Stimulated activated naive CD8-positive, alpha-beta T cell treated with anti-CD3 and anti-CD28 coated beads, Interleukin-15, Interleukin-2, amounts not matched to agents 100 U/mL and 50 U/mL, for 24 hours (primary cell): ENCODE data around the gene KANK2.

Experiments used
- ATAC-seq: fragments of 150-1000 bp; cut with Tn5 transposase; one replicate; pipeline ENCODE4 v1.10.0; 2021
- DNase-seq: peaks from one replicate; pipeline ENCODE4 v3.0.0; 2021

KANK2 gene

DNA sequence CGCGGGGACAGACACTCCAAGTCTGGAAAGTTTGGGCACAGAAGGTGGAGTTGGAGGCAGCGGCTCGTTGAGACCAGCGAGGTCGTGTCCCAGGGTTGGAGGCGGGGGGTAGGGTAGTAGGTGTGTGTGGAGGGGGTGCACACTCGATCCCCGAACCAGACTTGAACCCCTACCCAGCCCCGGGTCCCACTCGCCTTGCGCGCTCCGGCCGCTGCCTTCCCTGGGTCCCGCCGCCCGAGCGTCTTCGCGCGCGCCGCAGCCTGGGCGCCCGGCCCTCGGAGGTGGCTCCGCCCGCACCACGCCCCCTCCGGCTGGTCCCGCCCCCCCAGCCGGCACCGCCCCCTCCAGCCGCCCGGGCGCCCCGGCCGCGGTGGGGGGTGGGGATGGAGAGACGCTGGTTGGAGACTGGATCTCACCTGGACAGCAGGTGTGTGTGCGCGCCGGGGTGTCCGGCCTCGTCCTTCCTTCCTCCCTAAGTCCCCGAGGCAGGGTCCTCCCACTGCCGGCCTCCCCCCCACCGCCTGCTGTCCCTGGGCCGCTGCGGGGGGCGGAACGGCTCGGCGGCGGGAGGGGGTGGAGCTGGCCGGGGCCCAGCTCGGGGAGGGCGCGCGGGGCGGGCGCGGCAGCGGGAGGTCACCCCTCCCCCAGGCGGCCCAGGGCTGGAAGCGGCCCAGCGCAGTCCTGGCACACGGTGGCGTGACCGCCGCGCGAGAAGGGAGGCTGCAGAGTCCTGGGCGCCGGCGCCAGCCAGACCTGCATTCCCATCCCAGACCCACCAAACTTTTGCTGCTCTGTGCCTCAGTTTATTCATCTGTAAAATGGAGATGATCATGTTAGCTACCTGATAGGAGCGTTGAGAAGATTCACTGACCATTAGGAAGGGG is at the start of gene KANK2:
KANK2 (minus strand) TSS at position 255 of the 884 bp plus-strand sequence. CDS start 3,034 bp downstream, outside the sequence.
- ATAC-seq (peak; percentile 86), DNase-seq (peak; percentile 84)

DNA sequence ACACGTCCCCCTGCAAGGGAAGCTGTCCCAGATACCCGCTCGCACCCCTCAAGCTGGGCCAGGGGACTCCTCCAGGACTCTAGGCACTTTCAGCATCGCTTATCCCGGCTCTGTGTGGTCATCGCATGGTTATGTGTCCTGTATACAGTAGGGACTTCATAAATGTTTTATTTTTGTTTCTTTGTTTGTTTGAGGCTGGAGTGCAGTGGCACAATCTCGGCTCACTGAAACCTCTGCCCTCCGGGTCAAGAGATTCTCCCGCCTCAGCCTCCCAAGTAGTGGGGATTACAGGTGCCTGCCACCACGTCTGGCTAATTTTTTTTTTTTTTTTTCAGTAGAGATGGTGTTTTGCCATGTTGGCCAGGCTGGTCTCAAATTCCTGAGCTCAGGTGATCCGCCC is 49.6 kb upstream of the KANK2 start:
- ATAC-seq = no peak
- no peak for DNase-seq

DNA sequence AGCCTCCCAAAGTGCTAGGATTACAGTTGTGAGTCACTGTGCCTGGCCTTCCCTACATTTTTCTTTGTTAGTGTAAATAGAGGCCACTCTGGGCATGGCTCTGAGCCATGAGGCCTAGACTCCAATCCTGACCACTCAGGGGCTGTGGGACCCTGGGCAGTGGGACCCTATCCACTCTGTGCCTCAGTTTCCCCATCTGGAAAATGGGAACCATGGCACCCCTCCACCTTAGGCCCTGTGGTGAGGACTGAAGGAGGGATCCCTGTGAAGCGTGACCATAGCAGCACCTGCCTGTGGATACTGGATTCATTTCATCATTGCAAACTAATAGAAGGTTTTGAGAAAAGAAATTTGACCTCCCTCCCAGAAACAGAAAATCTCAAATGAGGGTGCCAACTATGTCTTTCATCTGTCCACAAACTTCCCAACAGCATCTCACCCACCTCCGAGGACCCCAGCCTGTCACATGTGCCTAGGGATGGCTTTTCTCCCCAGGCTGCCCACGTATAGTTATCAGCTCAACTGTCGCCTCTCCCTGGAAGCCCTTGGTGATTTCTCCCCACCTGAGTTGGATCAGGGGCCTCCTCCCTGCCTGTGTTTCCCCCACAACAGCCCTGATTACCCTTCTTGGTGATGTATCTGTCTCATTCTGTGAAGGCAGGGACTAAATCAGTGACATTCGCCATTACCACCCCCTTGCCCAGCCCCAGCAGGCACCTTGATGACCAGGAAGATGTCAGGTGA is 47.7 kb upstream of the KANK2 start:
- ATAC-seq (no peak), DNase-seq (no peak)

DNA sequence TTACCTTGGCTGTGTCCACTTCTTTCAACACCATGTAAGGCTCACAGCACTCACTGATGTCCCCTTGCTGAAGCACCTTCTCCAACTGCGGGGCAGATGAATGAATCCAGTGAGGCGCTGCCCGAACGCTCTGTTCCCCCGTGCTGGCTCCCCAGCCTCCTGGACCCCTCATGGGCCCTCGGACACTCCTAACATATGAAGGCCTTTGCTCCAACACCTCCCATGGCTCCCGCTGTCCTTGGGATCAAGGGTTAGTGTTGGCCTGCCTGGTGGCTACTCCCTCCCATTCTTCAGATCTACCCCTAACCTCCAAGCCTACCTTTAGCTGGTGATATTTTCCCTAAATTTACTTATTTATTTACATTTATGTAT is 46.4 kb upstream of the KANK2 start:
- ATAC-seq = no peak
- no peak for DNase-seq

DNA sequence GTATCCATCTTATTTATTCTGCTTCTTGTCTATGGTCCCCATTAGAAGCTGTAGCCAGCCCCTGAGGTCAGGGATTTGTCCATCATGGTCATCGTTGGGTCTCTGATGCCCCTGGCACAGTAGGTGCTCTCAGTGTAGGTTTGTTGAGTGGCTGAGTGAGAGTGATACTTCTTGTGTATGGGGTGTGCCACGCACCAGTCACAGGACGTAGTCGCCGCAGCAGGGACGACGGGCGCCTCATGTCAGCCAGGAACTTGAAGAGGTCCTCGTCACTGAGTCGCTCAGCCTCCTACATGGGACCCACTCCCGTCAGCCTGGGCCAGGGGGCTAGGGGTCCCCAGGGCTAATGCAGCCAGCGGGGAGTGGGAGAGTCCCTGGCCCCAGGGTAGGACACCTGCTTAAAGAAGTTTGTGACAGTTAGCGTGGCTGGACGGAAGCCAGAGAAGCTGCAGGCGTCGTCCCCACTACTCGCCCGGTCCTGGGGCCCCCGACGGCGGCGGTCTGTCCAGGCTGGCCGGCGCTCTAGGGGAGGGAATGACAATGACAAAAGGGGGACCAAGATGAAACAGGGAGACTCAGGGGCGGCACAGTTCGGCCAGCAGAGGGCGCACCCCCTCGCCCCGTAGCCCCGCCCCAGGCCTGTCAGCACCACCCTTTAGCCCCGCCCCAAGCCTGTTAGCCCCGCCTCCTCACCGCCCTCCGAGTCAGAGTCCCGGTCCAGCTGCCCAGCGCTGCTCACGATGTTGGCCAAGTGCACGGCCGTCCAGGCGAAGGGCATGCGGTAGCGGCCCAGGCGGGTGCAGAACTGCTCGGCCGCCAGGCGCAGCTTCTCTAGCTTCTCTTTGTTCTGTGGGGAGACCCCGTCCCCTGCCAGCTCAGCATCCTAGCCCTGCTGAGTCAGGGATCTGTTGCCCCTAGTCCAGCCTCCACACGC is 45.8 kb upstream of the KANK2 start:
- ATAC-seq (peak; percentile 96), DNase-seq (peak; percentile 96)

DNA sequence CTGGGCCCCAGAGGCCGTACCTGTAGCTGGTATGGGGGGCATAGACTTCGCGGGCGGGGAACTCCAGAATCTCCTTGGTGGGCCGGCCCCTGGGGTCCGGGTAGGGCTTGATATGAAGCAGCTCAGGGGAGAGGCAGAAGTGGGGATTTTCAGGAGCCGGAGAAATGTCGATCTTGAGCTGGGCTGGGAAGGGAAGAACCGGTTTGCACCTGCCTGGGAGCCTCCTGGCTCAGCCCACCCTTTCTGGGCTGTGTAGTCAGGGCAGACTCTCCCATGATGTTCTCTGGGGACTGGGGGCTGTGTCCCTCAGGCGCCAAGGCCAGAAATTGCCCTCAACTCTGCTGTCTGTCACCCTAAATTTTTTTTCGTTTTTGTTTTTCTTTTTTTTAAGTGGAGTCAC is 44.7 kb upstream of the KANK2 start:
- DNase-seq = no peak
- no peak for ATAC-seq

DNA sequence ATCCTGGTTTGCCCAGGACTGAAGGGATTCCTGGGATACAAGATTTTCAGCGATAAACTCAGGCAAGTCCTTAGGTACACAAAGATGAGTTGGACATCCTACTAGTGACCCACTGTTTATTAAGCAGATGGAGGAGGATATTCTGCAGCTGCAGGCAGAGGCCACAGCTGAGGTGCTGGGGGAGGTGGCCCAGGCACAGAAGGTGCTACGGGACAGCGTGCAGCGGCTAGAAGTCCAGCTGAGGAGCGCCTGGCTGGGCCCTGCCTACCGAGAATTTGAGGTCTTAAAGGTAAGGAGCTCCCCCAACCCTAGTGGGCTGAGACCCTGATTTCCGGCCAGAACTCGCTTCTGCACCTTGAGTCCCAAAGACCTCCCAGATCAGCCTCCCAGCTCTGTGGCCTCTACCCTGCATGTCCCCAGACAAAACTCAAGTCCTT is 42.7 kb upstream of the KANK2 start:
- DNase-seq = no peak
- no peak for ATAC-seq

DNA sequence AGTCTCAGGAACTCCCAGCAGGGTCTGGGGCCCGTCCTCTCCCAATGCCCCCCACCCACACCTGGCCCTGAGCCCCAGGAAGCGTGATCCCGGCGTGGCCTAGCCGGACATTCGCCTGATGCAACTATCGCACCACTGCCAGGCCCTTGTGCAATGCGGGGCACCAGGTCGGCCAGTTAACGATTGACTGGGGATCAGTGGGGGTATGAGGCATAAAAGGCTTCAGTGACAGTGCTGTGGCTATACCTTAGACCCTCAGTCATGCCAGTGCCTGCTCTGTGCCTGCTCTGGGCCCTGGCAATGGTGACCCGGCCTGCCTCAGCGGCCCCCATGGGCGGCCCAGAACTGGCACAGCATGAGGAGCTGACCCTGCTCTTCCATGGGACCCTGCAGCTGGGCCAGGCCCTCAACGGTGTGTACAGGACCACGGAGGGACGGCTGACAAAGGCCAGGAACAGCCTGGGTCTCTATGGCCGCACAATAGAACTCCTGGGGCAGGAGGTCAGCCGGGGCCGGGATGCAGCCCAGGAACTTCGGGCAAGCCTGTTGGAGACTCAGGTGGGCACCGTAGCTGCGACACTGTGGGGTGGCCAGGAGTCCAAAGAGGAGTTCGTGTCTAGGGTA is 42.1 kb upstream of the KANK2 start, which contains the start of gene ANGPTL8:
ANGPTL8 (plus strand) TSS at position 243 of the 624 bp plus-strand sequence; CDS start at position 262, 19 bp downstream.
- ATAC-seq = no peak
- no peak for DNase-seq

DNA sequence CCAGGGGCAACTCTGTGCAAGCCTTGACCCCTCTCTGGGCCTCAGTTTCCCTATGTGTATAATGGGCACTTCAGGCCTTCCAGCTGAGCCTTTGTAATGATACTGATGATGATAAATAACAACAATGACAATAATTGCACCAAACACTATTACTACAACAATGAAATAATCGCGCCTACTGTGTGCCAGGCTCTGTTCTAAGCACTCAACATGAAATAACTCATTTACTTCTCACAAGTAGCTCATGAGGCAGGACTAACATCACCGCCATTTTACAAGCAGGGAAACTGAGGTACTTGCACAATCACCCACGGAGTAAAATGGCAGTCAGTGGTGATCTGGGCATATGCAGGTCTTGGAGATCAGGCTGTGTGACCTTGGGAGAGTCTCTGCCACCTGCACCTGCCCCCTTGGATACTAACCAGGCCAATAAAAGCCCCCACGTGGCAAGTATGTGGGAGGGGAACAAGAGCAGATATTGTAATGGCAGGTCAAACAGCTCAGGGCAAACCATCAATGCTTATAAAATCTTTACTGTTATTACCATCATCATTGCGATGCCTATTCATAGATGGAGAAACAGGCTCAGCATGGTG is 41.5 kb upstream of the KANK2 start:
- ATAC-seq = no peak
- DNase-seq = no peak

DNA sequence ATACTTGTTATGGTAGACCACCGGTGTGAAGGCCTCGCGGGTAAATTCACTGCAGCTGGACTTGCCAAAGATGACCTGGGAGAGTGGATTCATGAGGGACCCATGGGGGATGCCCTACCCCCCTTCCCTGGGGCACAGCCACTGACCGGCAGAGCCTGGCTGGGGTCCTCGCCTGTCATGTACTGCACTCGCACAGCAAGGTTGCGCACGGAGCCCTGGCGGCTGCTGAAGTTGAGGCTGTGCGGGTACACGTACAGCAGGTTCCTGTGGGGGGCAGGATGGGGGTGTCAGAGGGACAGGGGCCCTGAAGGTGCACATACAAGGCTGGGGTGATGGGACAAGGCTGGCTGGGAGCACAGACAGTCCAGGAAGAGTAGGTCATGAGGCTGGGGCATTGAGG is 40.7 kb upstream of the KANK2 start:
- ATAC-seq = no peak
- no peak for DNase-seq

DNA sequence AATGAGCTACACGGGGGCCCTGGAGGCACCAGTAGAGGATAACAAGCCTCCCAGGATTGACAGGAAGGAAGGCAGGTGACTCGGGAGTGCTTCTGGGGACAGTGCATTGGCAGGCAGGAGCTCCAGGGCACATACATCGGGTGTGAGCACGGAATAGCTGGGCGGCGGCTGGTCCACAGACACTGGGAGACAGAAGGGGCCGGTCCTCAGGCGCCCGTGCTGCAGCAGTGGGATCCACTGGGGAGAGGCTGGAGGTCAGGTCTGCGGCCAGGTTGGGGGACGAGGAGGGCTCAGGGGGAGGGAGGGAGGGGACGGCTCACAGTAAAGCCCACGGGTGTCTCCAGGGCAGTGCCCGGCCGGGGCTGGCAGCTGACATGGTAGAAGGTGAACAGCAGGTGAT is 40.0 kb upstream of the KANK2 start:
- ATAC-seq = no peak
- no peak for DNase-seq

DNA sequence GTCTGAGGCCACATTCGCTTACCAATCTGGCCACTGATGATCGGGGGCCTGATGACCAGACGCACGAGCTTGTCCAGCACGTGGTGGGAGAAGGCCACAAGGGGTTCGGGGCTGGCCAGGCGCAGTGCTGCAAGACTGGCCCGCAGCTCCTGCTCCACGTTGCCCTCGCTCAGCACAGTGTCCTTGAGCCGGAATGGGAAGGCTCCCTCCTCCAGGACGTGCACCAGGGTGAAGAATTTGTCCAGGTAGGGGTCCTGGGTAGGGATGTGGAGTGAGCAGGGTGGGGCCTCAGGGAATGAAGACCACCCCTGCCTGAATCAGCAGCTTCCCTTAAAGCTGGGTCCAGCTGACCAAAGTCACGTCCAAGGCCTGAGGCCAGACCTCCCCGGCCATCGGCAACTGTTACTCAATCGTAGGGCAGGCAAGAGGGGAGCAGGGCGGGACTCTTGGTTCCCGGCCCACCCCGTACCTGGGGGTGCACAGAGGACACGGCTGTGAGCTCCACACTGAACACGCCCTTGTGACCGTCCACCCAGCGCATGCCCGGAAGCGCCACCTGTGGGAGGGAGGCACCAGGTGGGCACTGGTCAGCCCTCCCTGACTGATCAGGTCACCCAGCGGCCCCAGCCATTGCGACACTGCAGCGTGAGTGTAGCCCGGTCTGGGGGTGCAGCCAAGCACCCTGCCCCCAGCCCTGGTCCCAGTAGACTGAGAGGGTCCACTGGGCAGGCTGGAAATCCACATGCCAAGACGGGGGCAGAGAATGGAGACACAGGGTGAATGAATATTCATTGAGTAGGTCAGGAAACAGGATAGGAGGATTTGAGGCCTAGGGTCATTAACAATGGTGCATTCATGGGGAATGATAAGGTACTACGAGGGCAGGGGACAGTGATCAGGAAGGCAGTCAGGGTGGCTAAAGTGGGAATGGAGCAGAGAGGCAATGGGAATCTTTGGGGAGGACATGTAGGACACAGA is 39.3 kb upstream of the KANK2 start:
- no peak for DNase-seq
- ATAC-seq = no peak

DNA sequence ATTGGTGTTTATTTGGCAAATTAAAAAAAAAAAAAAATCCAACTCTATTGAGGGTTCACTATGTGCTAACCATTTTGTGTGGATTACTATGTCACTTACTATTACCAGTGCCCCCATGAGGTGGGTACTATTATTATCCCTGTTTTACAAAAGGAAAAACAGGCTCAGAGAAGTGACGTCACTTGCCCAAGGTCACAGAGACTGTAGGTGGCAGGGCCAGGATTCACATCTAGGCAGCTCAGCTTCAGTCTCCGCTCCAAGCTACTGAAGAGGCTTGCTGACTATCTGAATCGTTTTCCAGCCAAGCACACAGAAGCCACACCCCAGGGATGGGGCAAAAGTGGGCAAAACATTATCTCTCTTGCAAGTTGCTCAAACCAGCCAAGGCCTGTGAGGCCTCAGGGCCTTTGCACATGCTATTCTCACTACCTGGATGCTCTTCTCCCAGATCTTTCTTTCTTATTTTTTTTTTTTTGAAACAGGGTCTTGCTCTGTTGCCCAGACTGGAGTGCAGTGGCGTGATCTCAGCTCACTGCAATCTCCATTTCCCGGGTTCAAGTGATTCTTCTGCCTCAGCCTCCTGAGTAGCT is 37.2 kb upstream of the KANK2 start:
- ATAC-seq = no peak

DNA sequence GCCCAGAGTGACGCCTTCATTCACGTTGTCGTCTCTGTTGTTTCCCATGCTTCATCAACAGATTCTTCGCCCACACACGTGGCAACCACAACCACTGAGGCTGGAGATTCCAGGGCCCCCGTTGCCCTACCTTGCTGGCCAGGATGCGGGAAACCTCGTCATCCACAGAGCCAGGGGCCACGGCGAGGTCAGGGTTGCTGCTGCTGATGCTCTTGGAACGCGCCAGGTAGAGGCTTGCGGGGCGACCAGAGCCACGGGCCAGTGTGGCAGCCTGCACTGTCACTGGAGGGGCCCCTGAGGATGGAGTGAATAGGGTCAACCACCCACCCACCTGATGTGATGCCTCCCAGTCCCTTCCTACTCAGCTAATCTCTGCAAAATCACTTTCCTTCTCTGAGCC is 35.7 kb upstream of the KANK2 start:
- ATAC-seq (no peak), DNase-seq (no peak)

More for the DNA sequence above, 37.2 kb upstream of the KANK2 start:
- no peak for DNase-seq

DNA sequence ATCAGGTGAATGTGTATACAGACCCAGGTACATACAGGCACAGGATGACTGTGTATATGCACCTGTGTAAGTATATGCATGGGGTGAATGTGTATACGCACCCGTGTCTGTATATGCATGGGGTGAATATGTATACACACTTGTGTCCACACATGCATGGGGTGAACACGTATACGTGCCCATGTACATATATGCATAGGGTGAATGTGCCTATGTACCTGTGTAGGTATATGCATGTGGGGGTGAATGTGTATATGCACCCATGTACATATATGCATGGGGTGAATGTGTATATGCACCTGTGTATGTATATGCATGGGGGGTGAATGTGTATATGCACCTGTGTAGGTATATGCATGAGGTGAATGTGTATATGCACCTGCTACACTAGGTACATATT is 35.2 kb upstream of the KANK2 start:
- ATAC-seq = no peak
- no peak for DNase-seq

DNA sequence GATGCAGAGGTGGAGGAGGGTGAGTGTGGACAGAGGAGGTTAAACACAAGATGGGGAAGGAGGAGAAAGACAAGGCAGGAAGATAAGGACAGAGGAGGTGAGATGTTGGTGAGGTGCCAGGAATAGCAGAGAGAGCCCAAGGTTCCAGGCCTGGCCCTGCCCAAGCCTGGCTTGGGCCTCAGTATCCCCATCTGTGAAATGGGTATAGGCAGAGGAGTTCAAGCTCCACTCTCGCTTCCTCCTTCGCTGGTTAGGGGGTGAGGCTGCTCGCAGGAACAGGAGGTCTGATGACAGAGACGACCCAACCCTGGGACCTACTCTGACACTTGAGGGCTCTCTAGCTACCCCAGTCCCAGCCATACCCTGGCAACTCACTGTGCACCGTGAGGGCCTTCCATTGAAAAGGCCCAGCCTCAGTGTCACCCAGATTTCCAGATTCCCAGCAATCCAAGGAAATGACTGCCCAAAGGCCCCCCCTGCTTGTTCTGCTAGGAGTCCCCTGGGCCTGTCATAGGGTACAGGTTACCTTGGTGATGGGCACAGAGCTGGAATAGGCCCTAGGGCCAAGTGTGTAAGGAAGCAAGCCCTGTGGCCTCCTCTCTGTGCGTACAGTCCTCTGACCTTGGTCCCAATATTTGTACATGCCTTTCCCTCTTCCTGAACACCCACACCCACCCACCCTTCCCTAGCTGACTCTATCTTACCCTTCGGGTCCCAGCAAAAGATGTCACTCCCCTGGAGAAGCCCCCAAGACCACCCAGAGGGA is 33.5 kb upstream of the KANK2 start:
- no peak for ATAC-seq
- no peak for DNase-seq

DNA sequence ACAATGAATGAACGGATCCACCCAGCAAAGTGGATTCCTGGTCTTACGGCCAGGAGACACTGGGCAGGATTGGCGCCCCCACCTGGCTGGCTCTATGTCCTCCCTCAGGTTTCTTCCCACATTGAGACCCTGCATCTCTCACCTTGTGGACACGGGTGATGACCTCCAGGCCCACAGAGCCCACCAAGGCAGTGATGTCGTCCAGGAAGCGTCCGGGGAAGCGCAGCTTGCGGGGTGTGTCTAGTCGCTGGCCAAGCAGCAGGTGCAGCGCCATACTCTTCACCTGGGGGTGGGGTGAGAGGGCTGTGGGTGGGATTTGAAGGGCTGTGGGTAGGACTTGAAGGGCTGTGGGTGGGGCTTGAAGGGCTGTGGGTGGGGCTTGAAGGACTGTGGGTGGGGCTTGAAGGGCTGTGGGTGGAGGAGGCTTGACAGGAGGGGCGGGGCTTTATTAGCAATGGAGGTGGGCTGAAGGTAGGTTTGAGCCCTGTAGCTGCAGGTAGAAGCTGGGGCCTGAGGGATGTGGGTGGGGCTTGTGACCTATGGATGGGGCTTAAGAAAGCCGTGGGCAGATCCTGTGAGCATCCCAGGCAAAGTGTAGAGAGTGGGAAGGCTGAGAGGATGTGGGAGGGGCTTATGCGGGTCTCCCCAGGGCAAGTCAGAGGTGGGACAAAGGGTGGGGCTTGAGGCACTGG is 30.0 kb upstream of the KANK2 start:
- ATAC-seq (no peak), DNase-seq (no peak)

DNA sequence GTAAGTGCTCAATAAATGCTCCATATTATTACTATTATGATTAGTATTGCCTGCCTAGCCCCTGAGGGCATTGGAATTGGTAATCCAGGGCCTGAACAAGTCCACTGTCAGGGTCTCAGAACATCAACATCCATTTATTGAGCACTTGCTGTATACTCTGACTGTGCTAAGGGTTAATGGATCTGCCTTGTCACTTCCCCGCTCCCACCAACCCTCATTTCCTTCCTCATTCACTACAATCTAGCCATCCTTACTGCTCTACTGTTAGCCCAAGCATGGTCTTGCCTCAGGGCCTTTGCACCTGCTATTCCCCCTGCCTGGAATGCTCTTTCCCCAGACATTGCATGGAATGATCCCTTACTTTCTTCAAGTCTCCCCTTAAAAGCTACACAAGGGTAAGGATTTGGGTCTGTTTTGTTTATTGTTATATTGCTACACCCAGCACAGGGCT is 29.4 kb upstream of the KANK2 start:
- ATAC-seq (no peak), DNase-seq (no peak)
